Measurements from ENCODE around the gene STYXL2.

Gene STYXL2

GRCh38 chr1:167136806-167137205 lies 42.9 kb downstream of the STYXL2 start:
- TF ChIP-seq FOXP2 (optimal IDR thresholded peaks at IDR 0.05; ENCODE audit: borderline replicate concordance, extremely low read depth, extremely low read length, insufficient read depth) (no peak), POLR2AphosphoS5 (IDR thresholded peaks at IDR 0.05; ENCODE audit: low read depth, low read length) (no peak), REST (IDR thresholded peaks at IDR 0.05; ENCODE audit: insufficient read depth in 1 of 2, low read depth in 2 of 2, low read length in 2 of 2) (no peak), SIN3A (IDR thresholded peaks at IDR 0.05; ENCODE audit: borderline replicate concordance, insufficient read depth, low read length) (no peak), TAF1 (IDR thresholded peaks at IDR 0.05; ENCODE audit: borderline replicate concordance, insufficient read depth, low read length) (no peak)

- no peak for TF ChIP-seq SIN3A (IDR thresholded peaks at IDR 0.05; ENCODE audit: borderline replicate concordance, insufficient read depth, low read length)
- TF ChIP-seq REST (IDR thresholded peaks at IDR 0.05; ENCODE audit: insufficient read depth in 1 of 2, low read depth in 2 of 2, low read length in 2 of 2) = no peak
- no peak for TF ChIP-seq FOXP2 (optimal IDR thresholded peaks at IDR 0.05; ENCODE audit: borderline replicate concordance, extremely low read depth, extremely low read length, insufficient read depth)
- TF ChIP-seq TAF1 (IDR thresholded peaks at IDR 0.05; ENCODE audit: borderline replicate concordance, insufficient read depth, low read length) = no peak
- no peak for TF ChIP-seq POLR2AphosphoS5 (IDR thresholded peaks at IDR 0.05; ENCODE audit: low read depth, low read length)
Observed at GRCh38 chr1:167137332-167137781, 43.5 kb downstream of the STYXL2 start.

GRCh38 chr1:167137793-167138510 lies 44.1 kb downstream of the STYXL2 start:
- no peak for TF ChIP-seq REST (IDR thresholded peaks at IDR 0.05; ENCODE audit: insufficient read depth in 1 of 2, low read depth in 2 of 2, low read length in 2 of 2)

GRCh38 chr1:167138703-167139102 lies 44.8 kb downstream of the STYXL2 start:
- TF ChIP-seq REST (IDR thresholded peaks at IDR 0.05; ENCODE audit: insufficient read depth in 1 of 2, low read depth in 2 of 2, low read length in 2 of 2) (no peak), POLR2AphosphoS5 (IDR thresholded peaks at IDR 0.05; ENCODE audit: low read depth, low read length) (no peak), SIN3A (IDR thresholded peaks at IDR 0.05; ENCODE audit: borderline replicate concordance, insufficient read depth, low read length) (no peak), TAF1 (IDR thresholded peaks at IDR 0.05; ENCODE audit: borderline replicate concordance, insufficient read depth, low read length) (no peak), FOXP2 (optimal IDR thresholded peaks at IDR 0.05; ENCODE audit: borderline replicate concordance, extremely low read depth, extremely low read length, insufficient read depth) (no peak)

- no peak for TF ChIP-seq SIN3A (IDR thresholded peaks at IDR 0.05; ENCODE audit: borderline replicate concordance, insufficient read depth, low read length)
- no peak for TF ChIP-seq TAF1 (IDR thresholded peaks at IDR 0.05; ENCODE audit: borderline replicate concordance, insufficient read depth, low read length)
- TF ChIP-seq FOXP2 (optimal IDR thresholded peaks at IDR 0.05; ENCODE audit: borderline replicate concordance, extremely low read depth, extremely low read length, insufficient read depth) = no peak
- no peak for TF ChIP-seq POLR2AphosphoS5 (IDR thresholded peaks at IDR 0.05; ENCODE audit: low read depth, low read length)
- TF ChIP-seq REST (IDR thresholded peaks at IDR 0.05; ENCODE audit: insufficient read depth in 1 of 2, low read depth in 2 of 2, low read length in 2 of 2) = no peak
Observed at GRCh38 chr1:167141963-167142362, 48.1 kb downstream of the STYXL2 start.
